ENCODE measurements around the gene SPTLC2. TPM values are rescaled to one million over a fixed set of nuclear protein-coding genes. Genes with fewer than 3 reads are reported as not detected.

Gene SPTLC2
- total and polyA plus RNA-seq, 9 donors: 8.0 to 31.1 (median 21.5) TPM

- Histone ChIP-seq H3K9me3 (no peaks in the 10 kb centered on the region), H3K4me1 (ENCODE audit: insufficient read depth) (peaks cover 15% of the 10 kb centered on the region), H3K27me3 (no peaks in the 10 kb centered on the region), H3K36me3 (no peaks in the 10 kb centered on the region), H3K27ac (no peak overlapping the region), H3K4me3 (no peak overlapping the region)
- no peak for DNase-seq
- 86 to 90% (median 88%) methylated on average over 3 of the region's 3 CpGs for WGBS, 3 donors
- TF ChIP-seq POLR2A (IDR thresholded peaks at IDR 0.05) (no peak), EP300 (IDR thresholded peaks at IDR 0.05) (no peak)
- TF ChIP-seq, protein P1, sequence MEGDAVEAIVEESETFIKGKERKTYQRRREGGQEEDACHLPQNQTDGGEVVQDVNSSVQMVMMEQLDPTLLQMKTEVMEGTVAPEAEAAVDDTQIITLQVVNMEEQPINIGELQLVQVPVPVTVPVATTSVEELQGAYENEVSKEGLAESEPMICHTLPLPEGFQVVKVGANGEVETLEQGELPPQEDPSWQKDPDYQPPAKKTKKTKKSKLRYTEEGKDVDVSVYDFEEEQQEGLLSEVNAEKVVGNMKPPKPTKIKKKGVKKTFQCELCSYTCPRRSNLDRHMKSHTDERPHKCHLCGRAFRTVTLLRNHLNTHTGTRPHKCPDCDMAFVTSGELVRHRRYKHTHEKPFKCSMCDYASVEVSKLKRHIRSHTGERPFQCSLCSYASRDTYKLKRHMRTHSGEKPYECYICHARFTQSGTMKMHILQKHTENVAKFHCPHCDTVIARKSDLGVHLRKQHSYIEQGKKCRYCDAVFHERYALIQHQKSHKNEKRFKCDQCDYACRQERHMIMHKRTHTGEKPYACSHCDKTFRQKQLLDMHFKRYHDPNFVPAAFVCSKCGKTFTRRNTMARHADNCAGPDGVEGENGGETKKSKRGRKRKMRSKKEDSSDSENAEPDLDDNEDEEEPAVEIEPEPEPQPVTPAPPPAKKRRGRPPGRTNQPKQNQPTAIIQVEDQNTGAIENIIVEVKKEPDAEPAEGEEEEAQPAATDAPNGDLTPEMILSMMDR (IDR thresholded peaks at IDR 0.05): no peak
- intact Hi-C loops (cut with DNase I): no loop called here
Measured at GRCh38 chr14:77583657-77584056, 32.8 kb downstream of the SPTLC2 start.

DNA sequence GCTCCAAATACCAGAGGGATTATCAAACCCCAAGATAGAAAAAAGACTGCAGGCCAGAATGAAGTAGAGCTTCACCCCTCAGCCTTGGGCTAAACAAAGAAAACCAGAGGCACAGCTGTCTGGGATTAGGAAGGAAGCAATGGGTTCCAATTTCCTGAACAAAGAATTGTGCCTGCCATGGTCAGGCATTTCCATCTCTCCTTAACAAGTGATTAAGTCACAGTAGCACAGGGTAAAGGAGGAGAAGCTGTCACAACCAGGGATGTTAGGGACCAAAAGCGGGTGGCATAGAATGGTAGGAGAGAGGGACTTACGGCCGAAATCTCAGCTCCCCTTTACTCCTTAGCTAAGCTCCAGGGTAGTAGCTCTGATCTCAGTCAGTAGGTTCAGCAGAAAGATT, 33.9 kb downstream of the SPTLC2 start:
- H3K4me1 ChIP-seq (ENCODE audit: insufficient read depth): peaks cover 15% of the 10 kb centered on the region
- no peaks in the 10 kb centered on the region for H3K9me3 ChIP-seq
- no peak for DNase-seq
- H3K27me3 ChIP-seq: no peaks in the 10 kb centered on the region
- no peaks in the 10 kb centered on the region for H3K36me3 ChIP-seq
- H3K27ac ChIP-seq: no peak overlapping the region
- intact Hi-C loops (cut with DNase I): no loop called here
- WGBS, 3 donors: 79 to 92% (median 87%) methylated on average over 3 of the region's 3 CpGs
- no peak overlapping the region for H3K4me3 ChIP-seq
- TF ChIP-seq EP300 (IDR thresholded peaks at IDR 0.05): no peak
- TF ChIP-seq, protein P1 (IDR thresholded peaks at IDR 0.05): no peak
- no peak for TF ChIP-seq POLR2A (IDR thresholded peaks at IDR 0.05)

DNA sequence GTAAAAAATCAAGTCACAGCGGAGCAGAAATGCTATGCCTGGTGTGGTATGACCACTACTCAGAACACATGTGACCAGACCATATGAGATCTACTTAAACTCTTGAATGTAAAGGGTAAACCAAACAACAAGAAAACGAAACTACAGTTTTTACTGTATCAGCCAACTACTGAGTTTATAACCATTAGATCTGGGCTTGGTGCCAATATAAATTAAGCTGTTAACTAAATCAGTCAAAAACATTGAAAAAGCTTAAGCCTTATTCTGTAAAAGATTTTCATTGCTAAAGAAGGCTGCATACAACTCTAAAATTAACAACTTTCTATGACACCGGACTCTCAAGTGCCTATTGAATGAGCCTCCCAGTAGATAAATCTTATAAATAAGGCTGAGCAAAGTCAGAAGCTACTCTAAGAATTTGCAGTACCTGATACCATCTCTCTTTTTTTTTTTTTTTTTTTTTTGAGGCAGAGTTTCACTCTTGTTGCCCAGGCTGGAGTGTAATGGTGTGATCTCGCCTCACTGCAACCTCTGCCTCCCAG, 35.4 kb downstream of the SPTLC2 start:
- DNase-seq: no peak
- Histone ChIP-seq H3K36me3 (no peaks in the 10 kb centered on the region), H3K27ac (no peak overlapping the region), H3K4me3 (no peak overlapping the region), H3K9me3 (no peaks in the 10 kb centered on the region), H3K27me3 (no peaks in the 10 kb centered on the region), H3K4me1 (ENCODE audit: insufficient read depth) (peaks cover 15% of the 10 kb centered on the region)
- WGBS, 3 donors: 33 to 43% (median 40%) methylated on average over 4 of the region's 4 CpGs
- no peak for TF ChIP-seq EP300 (IDR thresholded peaks at IDR 0.05)
- no peak for TF ChIP-seq POLR2A (IDR thresholded peaks at IDR 0.05)
- TF ChIP-seq, protein P1 (IDR thresholded peaks at IDR 0.05): no peak
- intact Hi-C loops (cut with DNase I): no loop called here

GRCh38 chr14:77580477-77580876, 36.0 kb downstream of the SPTLC2 start:
- no peak for DNase-seq
- intact Hi-C loops (cut with DNase I): no loop called here
- Histone ChIP-seq H3K4me3 (no peak overlapping the region), H3K36me3 (no peaks in the 10 kb centered on the region), H3K4me1 (ENCODE audit: insufficient read depth) (peaks cover 12% of the 10 kb centered on the region), H3K9me3 (no peaks in the 10 kb centered on the region), H3K27ac (no peak overlapping the region), H3K27me3 (no peaks in the 10 kb centered on the region)
- 83 to 89% (median 85%) methylated on average over 4 of the region's 4 CpGs for WGBS, 3 donors
- TF ChIP-seq, protein P1 (IDR thresholded peaks at IDR 0.05): no peak
- TF ChIP-seq EP300 (IDR thresholded peaks at IDR 0.05) (no peak), POLR2A (IDR thresholded peaks at IDR 0.05) (no peak)

Data from ovary (tissue), 9 donors.